Lower leg skin (tissue), 4 donors: ENCODE measurements around the gene VIP. TPM values are rescaled to one million over a fixed set of nuclear protein-coding genes. Genes with fewer than 3 reads are reported as not detected.

ENCODE experiments used
- DNase-seq, 2 donors: peaks; one replicate each; pipeline ENCODE4 v3.0.0-alpha.2; 2019; ENCODE audit warnings: low spot score in 2 of 2
- H3K4me3 ChIP-seq: fragments of 200-600 bp; sonication (generic); 2 replicates; pipeline ENCODE4 v1.5.1; 2017; ENCODE audit warnings: mild to moderate bottlenecking, low read depth; ENCODE audit not compliant: poor library complexity, severe bottlenecking
- CTCF ChIP-seq, 3 donors: fragments of 450-650 bp; IDR thresholded peaks; one replicate each; pipeline ENCODE4 v1.5.1; 2016; ENCODE audit warnings: antibody characterized with exemption in 3 of 3, mild to moderate bottlenecking in 3 of 3, moderate library complexity in 2 of 3
- POLR2A ChIP-seq, 2 donors: fragments of 450-650 bp; IDR thresholded peaks; one replicate each; pipeline ENCODE4 v1.6.1; 2016 to 2017; ENCODE audit warnings: antibody characterized with exemption in 2 of 2, mild to moderate bottlenecking in 1 of 2, moderate library complexity in 1 of 2
- WGBS, 2 donors: methylation state at CpG; one replicate each; pipeline ENCODE4 v1.1.5; 2018; 5-methylcytosine and 5-hydroxymethylcytosine counted together
- intact Hi-C: fragments of 100-400 bp; cut with DNase I; formaldehyde crosslinking; loops from one replicate; pipeline ENCODE4 v1.15.0; 2023; ENCODE audit warnings: low total_unique reads
- total RNA-seq, 4 donors: library from RNA; depleted of rRNA; stranded (reverse); fragments of >200 nt; gene quantifications; one replicate each; pipeline ENCODE4 v1.1.0, GENCODE V29; 2016

Gene VIP
- total RNA-seq, 4 donors from 2014 or later: 0.13 to 0.98 TPM; not detected in 2

- intact Hi-C loops: no loop called here
- no peak overlapping the region for H3K4me3 ChIP-seq
- DNase-seq: no peak
- WGBS, 2 donors: 72 to 79% methylated on average over 9 of the region's 9 CpGs
- TF ChIP-seq CTCF (IDR thresholded peaks at IDR 0.05): no peak
- TF ChIP-seq POLR2A (IDR thresholded peaks at IDR 0.05): no peak
These were observed 32.8 kb downstream of the VIP start for GRCh38 chr6:152783217-152783878.

DNA sequence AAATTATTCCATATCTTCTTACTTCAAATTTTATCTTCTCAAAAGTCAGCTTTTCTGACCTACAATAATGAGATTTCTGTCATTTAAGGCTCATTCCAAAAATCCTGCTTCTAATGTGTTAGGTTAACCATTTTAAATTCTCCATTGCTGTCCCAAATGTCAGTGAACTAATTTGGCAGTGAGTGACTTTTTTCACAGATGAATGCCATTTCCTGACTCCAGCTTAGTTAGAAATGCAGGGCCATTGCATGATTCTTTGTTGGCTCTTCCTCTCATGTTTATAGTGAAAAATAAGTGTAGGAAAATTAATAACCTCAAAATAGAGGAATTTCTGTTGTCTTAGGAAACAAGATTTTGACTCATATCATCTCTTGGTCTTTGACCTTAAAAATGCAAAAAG lies 44.1 kb downstream of the VIP start:
- TF ChIP-seq CTCF (IDR thresholded peaks at IDR 0.05) (no peak), POLR2A (IDR thresholded peaks at IDR 0.05) (no peak)
- no peak for DNase-seq
- H3K4me3 ChIP-seq: no peak overlapping the region
- intact Hi-C loops: no loop called here

DNA sequence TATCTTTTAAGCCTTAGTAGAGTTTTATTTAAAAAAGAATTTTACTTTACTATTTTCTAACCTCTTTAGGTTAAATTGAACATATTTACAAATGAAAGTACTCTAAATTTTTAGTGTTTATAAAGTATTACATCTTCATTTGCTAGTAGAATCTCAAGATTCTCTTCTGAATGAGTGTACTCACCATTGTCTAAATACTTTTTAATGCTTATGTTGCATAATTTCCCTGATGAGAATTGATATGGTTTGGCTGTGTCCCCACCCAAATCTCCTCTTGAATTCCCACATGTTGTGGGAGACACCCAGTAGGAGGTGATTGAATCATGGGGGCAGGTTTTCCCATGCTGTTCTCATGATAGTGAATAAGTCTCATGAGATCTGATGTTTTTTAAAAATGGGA lies 53.6 kb downstream of the VIP start:
- intact Hi-C loops: no loop called here
- no peak for TF ChIP-seq POLR2A (IDR thresholded peaks at IDR 0.05)
- no peak for TF ChIP-seq CTCF (IDR thresholded peaks at IDR 0.05)
- no peak overlapping the region for H3K4me3 ChIP-seq
- no peak for DNase-seq

Other genes with a start within 250 kb of the VIP start
- 100 to 1,000 TPM; 111 to 156 (median 124) TPM for gene SYNE1, start 113.4 kb upstream of the VIP start, total RNA-seq
- 1 to 10 TPM; 2.1 to 6.3 (median 3.9) TPM for gene MYCT1, start 52.9 kb upstream of the VIP start, total RNA-seq
- 1 to 10 TPM; 2.0 to 6.5 (median 3.7) TPM for gene FBXO5, start 232.2 kb downstream of the VIP start, total RNA-seq